IMR-90 (cell line): ENCODE measurements around the gene ADM2. TPM values are rescaled to one million over a fixed set of nuclear protein-coding genes. Genes with fewer than 3 reads are reported as not detected.

Experiments
- ATAC-seq: fragments of 200-7000 bp; cut with Tn5 transposase; 2 replicates; pipeline ENCODE4 v1.9.1; 2020; ENCODE audit warnings: low read depth, mild to moderate bottlenecking, moderate library complexity
- BruUV-seq: library from RNA; stranded (reverse); fragments of 400-500 nt; replicated peaks from 2 replicates; lab custom pipeline; 2021; lab: Mats Ljungman, UMichigan
- CTCF ChIA-PET: fragments of 300-600 bp; formaldehyde crosslinking; extraction: SDS; loops from one replicate; lab custom pipeline; 2021; ENCODE audit warnings: antibody characterized with exemption; lab: Yijun Ruan, JAX
- POLR2A ChIA-PET: fragments of 300-600 bp; sonication (Branson Sonifier 250); formaldehyde crosslinking; loops from one replicate; lab custom pipeline; 2022; ENCODE audit warnings: antibody characterized with exemption; ENCODE audit not compliant: unreplicated experiment; lab: Charles Lee
- DNase-seq: peaks from one replicate; pipeline ENCODE4 v3.0.0; 2013
- H2AFZ ChIP-seq: replicated peaks from 2 replicates; pipeline ENCODE3; 2013; ENCODE audit warnings: low read length, mild to moderate bottlenecking; ENCODE audit not compliant: poor library complexity
- H2AK5ac ChIP-seq: 2 replicates; pipeline ENCODE4 v1.6.1; 2013; ENCODE audit warnings: low read depth, low read length, inconsistent platforms
- H2AK9ac ChIP-seq: replicated peaks from 2 replicates; pipeline ENCODE3; 2013; ENCODE audit warnings: mild to moderate bottlenecking, low read depth, low read length, moderate library complexity; ENCODE audit not compliant: poor library complexity
- H2BK120ac ChIP-seq: 2 replicates; pipeline ENCODE4 v1.6.1; 2013; ENCODE audit warnings: low read depth, low read length, inconsistent platforms
- H2BK15ac ChIP-seq: 3 replicates; pipeline ENCODE4 v1.6.1; 2013; ENCODE audit warnings: low read depth, low read length, inconsistent platforms
- H2BK20ac ChIP-seq: 2 replicates; pipeline ENCODE4 v1.6.1; 2013; ENCODE audit warnings: low read depth, mild to moderate bottlenecking, inconsistent platforms, low read length, moderate library complexity
- H2BK5ac ChIP-seq: 2 replicates; pipeline ENCODE4 v1.6.1; 2013; ENCODE audit warnings: mild to moderate bottlenecking, low read depth, low read length, inconsistent platforms; ENCODE audit not compliant: poor library complexity, severe bottlenecking
- H3K14ac ChIP-seq: replicated peaks from 2 replicates; pipeline ENCODE4 v1.6.1; 2013; ENCODE audit warnings: low read depth, low read length, inconsistent platforms
- H3K18ac ChIP-seq: 2 replicates; pipeline ENCODE4 v1.6.1; 2013; ENCODE audit warnings: low read depth, low read length, control low read depth
- H3K23ac ChIP-seq: 2 replicates; pipeline ENCODE4 v1.6.1; 2013; ENCODE audit warnings: low read depth, low read length, inconsistent platforms
- H3K27ac ChIP-seq: 2 replicates; pipeline ENCODE4 v1.5.1; 2013; ENCODE audit warnings: mild to moderate bottlenecking, control low read depth, low read length; ENCODE audit not compliant: insufficient read depth
- H3K27me3 ChIP-seq: 2 replicates; pipeline ENCODE4 v1.6.1; 2013; ENCODE audit warnings: low read length; ENCODE audit not compliant: control insufficient read depth, insufficient read depth
- H3K36me3 ChIP-seq: 2 replicates; pipeline ENCODE4 v1.6.1; 2013; ENCODE audit warnings: low read length, mixed read lengths; ENCODE audit not compliant: control insufficient read depth, insufficient read depth
- H3K4ac ChIP-seq: 2 replicates; pipeline ENCODE4 v1.6.1; 2013; ENCODE audit warnings: low read depth, low read length, inconsistent platforms
- H3K4me1 ChIP-seq: 2 replicates; pipeline ENCODE4 v1.6.1; 2013; ENCODE audit warnings: low read length, mixed read lengths; ENCODE audit not compliant: control insufficient read depth, insufficient read depth
- H3K4me2 ChIP-seq: 2 replicates; pipeline ENCODE4 v1.6.1; 2013; ENCODE audit warnings: low read depth, mild to moderate bottlenecking, control low read depth, low read length, moderate library complexity
- H3K4me3 ChIP-seq: 2 replicates; pipeline ENCODE4 v1.5.1; 2013; ENCODE audit warnings: low read depth, mild to moderate bottlenecking, control low read depth, low read length, moderate library complexity; ENCODE audit not compliant: insufficient read depth
- H3K56ac ChIP-seq: 2 replicates; pipeline ENCODE4 v1.6.1; 2013; ENCODE audit warnings: low read length, inconsistent platforms; ENCODE audit not compliant: insufficient read depth; ENCODE audit errors: extremely low read depth
- H3K79me1 ChIP-seq, 2 experiments: 2 replicates each; pipeline ENCODE4 v1.6.1; 2013; ENCODE audit warnings: low read length in 2 of 2, inconsistent platforms in 1 of 2, low read depth in 1 of 2
- H3K9ac ChIP-seq: 2 replicates; pipeline ENCODE4 v1.6.1; 2013; ENCODE audit warnings: low read depth, low read length, control low read depth
- H3K9me1 ChIP-seq: 2 replicates; pipeline ENCODE4 v1.6.1; 2013; ENCODE audit warnings: low read length, inconsistent platforms; ENCODE audit not compliant: insufficient read depth
- H3K9me3 ChIP-seq: 2 replicates; pipeline ENCODE4 v1.6.1; 2013; ENCODE audit warnings: low read length; ENCODE audit not compliant: control insufficient read depth, insufficient read depth
- H4K20me1 ChIP-seq: 2 replicates; pipeline ENCODE4 v1.6.1; 2013; ENCODE audit warnings: low read length, inconsistent platforms; ENCODE audit not compliant: insufficient read depth
- H4K5ac ChIP-seq: 2 replicates; pipeline ENCODE4 v1.6.1; 2013; ENCODE audit warnings: mild to moderate bottlenecking, low read depth, low read length, control low read depth
- H4K8ac ChIP-seq, 2 experiments: 2 replicates each; pipeline ENCODE4 v1.6.1; 2013; ENCODE audit warnings: low read depth in 2 of 2, low read length in 2 of 2, control low read depth in 1 of 2, inconsistent platforms in 1 of 2
- H4K91ac ChIP-seq: 2 replicates; pipeline ENCODE4 v1.6.1; 2013; ENCODE audit warnings: low read depth, low read length, inconsistent platforms; ENCODE audit not compliant: insufficient read depth
- CEBPB ChIP-seq: IDR thresholded peaks from 2 replicates; pipeline ENCODE4 v1.6.1; 2012; ENCODE audit warnings: low read depth, low read length, improper control_type of control experiment
- CHD1 ChIP-seq: IDR thresholded peaks from 2 replicates; pipeline ENCODE4 v1.6.1; 2012; ENCODE audit warnings: low read depth, low read length, improper control_type of control experiment
- CTCF ChIP-seq: conservative IDR thresholded peaks from 2 replicates; pipeline ENCODE4 v1.5.1; 2012; ENCODE audit warnings: mild to moderate bottlenecking, low read depth, low read length, improper control_type of control experiment
- FOS ChIP-seq: fragments of 150-350 bp; IDR thresholded peaks from 2 replicates; pipeline ENCODE4 v1.6.1; 2016; ENCODE audit warnings: low read depth, low read length
- MAFK ChIP-seq: IDR thresholded peaks from 2 replicates; pipeline ENCODE4 v1.6.1; 2012; ENCODE audit warnings: low read depth, low read length, improper control_type of control experiment
- MAZ ChIP-seq: IDR thresholded peaks from 2 replicates; pipeline ENCODE4 v1.6.1; 2012; ENCODE audit warnings: low read depth, mild to moderate bottlenecking, low read length, improper control_type of control experiment, moderate library complexity, borderline replicate concordance
- MXI1 ChIP-seq: IDR thresholded peaks from 2 replicates; pipeline ENCODE4 v1.6.1; 2012; ENCODE audit warnings: low read depth, mild to moderate bottlenecking, low read length, moderate library complexity, borderline replicate concordance
- NFE2L2 ChIP-seq: fragments of 150-350 bp; IDR thresholded peaks from 2 replicates; pipeline ENCODE4 v1.6.1; 2016; ENCODE audit warnings: low read depth, mild to moderate bottlenecking, low read length
- POLR2A ChIP-seq: IDR thresholded peaks from 2 replicates; pipeline ENCODE4 v1.6.1; 2012; ENCODE audit warnings: mild to moderate bottlenecking, low read depth, low read length
- RAD21 ChIP-seq: IDR thresholded peaks from 2 replicates; pipeline ENCODE4 v1.6.1; 2012; ENCODE audit warnings: low read length, improper control_type of control experiment
- RFX5 ChIP-seq: IDR thresholded peaks from 2 replicates; pipeline ENCODE4 v1.8.0; 2012; ENCODE audit warnings: low read depth, mild to moderate bottlenecking, low read length, moderate library complexity
- SMC3 ChIP-seq: fragments of 150-350 bp; IDR thresholded peaks from 2 replicates; pipeline ENCODE4 v1.6.1; 2016; ENCODE audit warnings: low read depth, mild to moderate bottlenecking, antibody characterized with exemption, low read length, moderate library complexity
- WGBS, 2 experiments: methylation state at CpG; one replicate each; pipeline versions ENCODE4 v1.1.5 to v1.1.7; 2013; ENCODE audit warnings: missing lambda C conversion rate in 2 of 2; ENCODE audit not compliant: insufficient read length in 1 of 2; ENCODE audit errors: extremely low coverage in 2 of 2; 5-methylcytosine and 5-hydroxymethylcytosine counted together
- dilution Hi-C: fragments of 300-500 bp; cut with HindIII; formaldehyde crosslinking; loops from one replicate; pipeline ENCODE4 v1.14.3; 2018; ENCODE audit warnings: low sequenced_read_pairs; ENCODE audit not compliant: unreplicated experiment
- in situ Hi-C: fragments of 300-500 bp; cut with MboI; formaldehyde crosslinking; loops from 3 replicates; pipeline ENCODE4 v1.14.3; 2019; ENCODE audit warnings: low sequenced_read_pairs, inconsistent platforms, mixed read lengths
- intact Hi-C: fragments of 100-400 bp; cut with micrococcal nuclease; formaldehyde crosslinking; loops from 2 replicates; pipeline ENCODE4 v1.10.0; 2022
- polyA plus RNA-seq, 3 experiments: library from polyadenylated mRNA; depleted of rRNA; stranded (reverse); fragments of >200 nt; gene quantifications; 2 replicates each; pipeline ENCODE4 v1.2.3, GENCODE V29; 2012; ENCODE audit warnings: low replicate concordance in 1 of 3
- total RNA-seq: library from RNA; depleted of rRNA; stranded (reverse); fragments of >200 nt; gene quantifications from 2 replicates; pipeline ENCODE4 v1.2.3, GENCODE V29; 2012

ADM2 gene
- total and polyA plus RNA-seq, 2 of the 4 experiments (the other 2 are of a cell fraction): 0.18 to 2.3 TPM

- ATAC-seq (no peak), DNase-seq (no peak)
- no peak overlapping the region for H3K18ac ChIP-seq
- no peak overlapping the region for H3K27ac ChIP-seq
- H3K4me1 ChIP-seq: no peaks in the 10 kb centered on the region
- no peaks in the 10 kb centered on the region; the same call in none of the 2 replicates for H3K27me3 ChIP-seq
- H3K14ac ChIP-seq: no peak overlapping the region
- H3K9ac ChIP-seq: no peak overlapping the region
- TF ChIP-seq CHD1: no peak
- TF ChIP-seq RFX5: no peak
- TF ChIP-seq NFE2L2: no peak
- no peak for TF ChIP-seq MAFK
- TF ChIP-seq FOS: no peak
- no peak for TF ChIP-seq RAD21
- no peak for TF ChIP-seq CTCF
- TF ChIP-seq MXI1: no peak
- TF ChIP-seq POLR2A: no peak
- TF ChIP-seq CEBPB: no peak
- no peak for TF ChIP-seq MAZ
- TF ChIP-seq SMC3: no peak
- H4K8ac ChIP-seq: no peak overlapping the region
- H3K79me1 ChIP-seq: no peaks in the 10 kb centered on the region
- no peak overlapping the region for H2BK20ac ChIP-seq
- intact Hi-C loops: no loop called here
- no peak overlapping the region for H3K4ac ChIP-seq
- 89% methylated on average over 9 of the region's 31 CpGs; no CpG with 5 or more reads in 1 of the 2 experiments for WGBS, 2 experiments
- no peak overlapping the region for H3K4me3 ChIP-seq
- no peak overlapping the region for H3K23ac ChIP-seq
- peak overlapping the region; percentile 32 for H2AFZ ChIP-seq
- in situ Hi-C loops: no loop called here
- H4K20me1 ChIP-seq: no peaks in the 10 kb centered on the region; the same call in 1 of the 2 replicates
- H3K9me1 ChIP-seq: no peaks in the 10 kb centered on the region
- POLR2A ChIA-PET: no interaction called here
- no peak overlapping the region for H2AK9ac ChIP-seq
- no peak overlapping the region for H2BK5ac ChIP-seq
- H4K5ac ChIP-seq: no peak overlapping the region
- H2BK15ac ChIP-seq: no peak overlapping the region
- no peaks in the 10 kb centered on the region for H3K9me3 ChIP-seq
- H3K4me2 ChIP-seq: no peak overlapping the region
- no peak overlapping the region for H3K56ac ChIP-seq
- CTCF ChIA-PET: interaction anchor here (1.0 kb wide), 1 partner anchor 9 kb away, joined by 4 read pairs; no protein-coding TSS in a partner anchor
- no TSS peak for BruUV-seq
- no peak overlapping the region for H4K91ac ChIP-seq
- dilution Hi-C loops: no loop called here
- no peak overlapping the region for H2BK120ac ChIP-seq
- H3K36me3 ChIP-seq: no peaks in the 10 kb centered on the region
- no peak overlapping the region for H2AK5ac ChIP-seq
Measured at GRCh38 chr22:50489363-50490243, 8.3 kb downstream of the ADM2 start.
